IPS DF 6.9 (cell line): ENCODE data around the gene TSPAN4.

Experiments
- DNase-seq: peaks from one replicate; pipeline ENCODE4 v3.0.0-alpha.2; 2013; ENCODE audit warnings: low read depth, low spot score
- H3K27ac ChIP-seq: one replicate; pipeline ENCODE4 v1.5.1; 2013; ENCODE audit warnings: low read length, control low read depth
- H3K27me3 ChIP-seq: 2 replicates; pipeline ENCODE4 v1.6.1; 2013; ENCODE audit warnings: mild to moderate bottlenecking, low read length; ENCODE audit not compliant: control insufficient read depth, insufficient read depth
- H3K36me3 ChIP-seq: 2 replicates; pipeline ENCODE4 v1.6.1; 2013; ENCODE audit warnings: low read length; ENCODE audit not compliant: control insufficient read depth, insufficient read depth
- H3K4me1 ChIP-seq: 2 replicates; pipeline ENCODE4 v1.6.1; 2013; ENCODE audit warnings: low read length; ENCODE audit not compliant: control insufficient read depth, insufficient read depth
- H3K4me3 ChIP-seq: 2 replicates; pipeline ENCODE4 v1.5.1; 2013; ENCODE audit warnings: mild to moderate bottlenecking, low read length
- H3K9me3 ChIP-seq: 2 replicates; pipeline ENCODE4 v1.6.1; 2013; ENCODE audit warnings: low read length, inconsistent platforms; ENCODE audit not compliant: control insufficient read depth, insufficient read depth
- WGBS: extraction: QIAGEN DNeasy Blood & Tissue Kit; methylation state at CpG from one replicate; pipeline ENCODE4 v1.1.7; 2013; ENCODE audit warnings: mixed read lengths, missing lambda C conversion rate; ENCODE audit not compliant: insufficient read length, insufficient coverage; 5-methylcytosine and 5-hydroxymethylcytosine counted together

Gene TSPAN4

GRCh38 chr11:912266-912665 lies 69.6 kb downstream of the TSPAN4 start:
- no peaks in the 10 kb centered on the region for H3K36me3 ChIP-seq
- H3K27ac ChIP-seq: no peak overlapping the region
- no CpG with 5 or more reads among the region's 14 CpGs for WGBS

GRCh38 chr11:913043-913442 lies 70.4 kb downstream of the TSPAN4 start:
- Histone ChIP-seq H3K4me3 (no peak overlapping the region), H3K9me3 (no peaks in the 10 kb centered on the region), H3K27ac (no peak overlapping the region), H3K4me1 (peaks cover 2% of the 10 kb centered on the region; the same call in 1 of the 2 replicates), H3K36me3 (no peaks in the 10 kb centered on the region), H3K27me3 (no peaks in the 10 kb centered on the region)
- no CpG with 5 or more reads among the region's 4 CpGs for WGBS
- DNase-seq: no peak

More at GRCh38 chr11:912266-912665, 69.6 kb downstream of the TSPAN4 start:
- no peak for DNase-seq
- no peaks in the 10 kb centered on the region for H3K9me3 ChIP-seq
- H3K4me3 ChIP-seq: no peak overlapping the region
- peaks cover 2% of the 10 kb centered on the region; the same call in 1 of the 2 replicates for H3K4me1 ChIP-seq
- H3K27me3 ChIP-seq: no peaks in the 10 kb centered on the region

GRCh38 chr11:914204-914603 lies 71.6 kb downstream of the TSPAN4 start:
- no peaks in the 10 kb centered on the region for H3K36me3 ChIP-seq
- WGBS: no CpG with 5 or more reads among the region's 5 CpGs
- no peak for DNase-seq

GRCh38 chr11:914747-915501 lies 72.3 kb downstream of the TSPAN4 start:
- H3K27me3 ChIP-seq: no peaks in the 10 kb centered on the region
- no peak overlapping the region for H3K4me3 ChIP-seq
- no CpG with 5 or more reads among the region's 21 CpGs for WGBS

More at GRCh38 chr11:914204-914603, 71.6 kb downstream of the TSPAN4 start:
- H3K27me3 ChIP-seq: no peaks in the 10 kb centered on the region
- H3K27ac ChIP-seq: no peak overlapping the region
- no peak overlapping the region for H3K4me3 ChIP-seq
- H3K4me1 ChIP-seq: peaks cover 2% of the 10 kb centered on the region; the same call in 1 of the 2 replicates
- no peaks in the 10 kb centered on the region for H3K9me3 ChIP-seq

More at GRCh38 chr11:914747-915501, 72.3 kb downstream of the TSPAN4 start:
- H3K4me1 ChIP-seq: peaks cover 2% of the 10 kb centered on the region; the same call in 1 of the 2 replicates
- H3K9me3 ChIP-seq: no peaks in the 10 kb centered on the region
- no peaks in the 10 kb centered on the region for H3K36me3 ChIP-seq
- no peak for DNase-seq
- no peak overlapping the region for H3K27ac ChIP-seq
